SJCRH30 (cell line): ENCODE data around the gene ELSPBP1. TPM values are rescaled to one million over a fixed set of nuclear protein-coding genes. Genes with fewer than 3 reads are reported as not detected.
"Not testable (repeated sequence)": the region's sequence is repeated elsewhere in the genome, so short reads cannot be mapped to it uniquely, and the experiment has no call there.

Source experiments
- DNase-seq, 2 experiments: peaks; one replicate each; pipeline ENCODE4 v3.0.0-alpha.2; 2015 to 2020
- H3K27ac ChIP-seq: fragments of 250-450 bp; sonication (Bioruptor Pico); 2 replicates; pipeline ENCODE4 v1.5.1; 2020; ENCODE audit warnings: mild to moderate bottlenecking, moderate library complexity
- H3K27me3 ChIP-seq: fragments of 250-450 bp; sonication (Bioruptor Pico); 2 replicates; pipeline ENCODE4 v1.5.1; 2020; ENCODE audit warnings: mild to moderate bottlenecking, moderate library complexity
- H3K36me3 ChIP-seq: fragments of 250-450 bp; sonication (Bioruptor Pico); 2 replicates; pipeline ENCODE4 v1.5.1; 2020; ENCODE audit warnings: mild to moderate bottlenecking, moderate library complexity
- H3K4me1 ChIP-seq: fragments of 250-450 bp; sonication (Bioruptor Pico); 2 replicates; pipeline ENCODE4 v1.5.1; 2020; ENCODE audit warnings: mild to moderate bottlenecking, moderate library complexity
- H3K4me3 ChIP-seq: fragments of 250-450 bp; sonication (Bioruptor Pico); 2 replicates; pipeline ENCODE4 v1.5.1; 2020; ENCODE audit warnings: mild to moderate bottlenecking, moderate library complexity
- H3K9me3 ChIP-seq: fragments of 250-450 bp; sonication (Bioruptor Pico); replicated peaks from 2 replicates; pipeline ENCODE4 v1.5.1; 2020; ENCODE audit warnings: mild to moderate bottlenecking, moderate library complexity
- total RNA-seq: library from RNA; depleted of rRNA; stranded (reverse); fragments of >200 nt; shearing (Covaris generic); gene quantifications from 2 replicates; pipeline ENCODE4 v1.2.3, GENCODE V29; 2014; rRNA removed

ELSPBP1 gene
- not detected in 2 replicates for total RNA-seq

DNA sequence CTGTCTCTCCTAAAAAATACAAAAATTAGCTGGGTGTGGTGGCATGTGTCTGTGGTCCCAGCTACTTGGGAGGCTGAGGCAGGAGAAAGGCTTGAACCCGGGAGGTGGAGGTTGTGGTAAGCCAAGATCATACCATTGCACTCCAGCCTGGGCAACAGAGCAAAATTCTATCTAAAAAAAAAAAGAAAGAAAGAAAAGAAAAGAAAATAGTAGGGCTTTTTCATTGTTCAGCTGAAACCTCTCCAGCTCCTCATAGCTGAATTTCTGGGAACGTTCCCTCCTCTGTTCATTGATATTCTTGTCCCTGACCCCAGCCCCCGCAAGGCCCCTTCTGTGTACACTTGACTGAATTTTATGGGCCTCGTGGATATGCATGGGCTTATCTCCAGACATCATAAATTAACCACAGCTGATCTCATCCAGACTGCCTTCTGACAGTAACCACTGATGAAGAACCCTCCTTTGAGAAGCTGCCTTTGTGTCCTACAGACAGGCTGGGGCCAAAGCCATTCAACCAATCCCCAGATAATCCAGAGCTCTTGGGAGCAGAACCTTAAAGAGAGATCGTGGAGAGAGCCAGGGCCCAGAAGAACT is at the start of gene ELSPBP1:
TSS of gene ELSPBP1 (plus strand) at position 424 of the 594 bp plus-strand sequence. CDS start 14,036 bp downstream, outside the sequence.
- Histone ChIP-seq H3K4me3 (no peak within 1 kb of the TSS), H3K36me3 (no peaks in the 10 kb centered on the region), H3K4me1 (no peaks in the 10 kb centered on the region), H3K27ac (no peak within 1 kb of the TSS), H3K9me3 (no peaks in the 10 kb centered on the region), H3K27me3 (no peaks in the 10 kb centered on the region)
- DNase-seq, result no peak

- not testable (repeated sequence) for H3K27ac ChIP-seq, H3K27me3 ChIP-seq, H3K4me3 ChIP-seq, H3K9me3 ChIP-seq, H3K36me3 ChIP-seq, H3K4me1 ChIP-seq
- DNase-seq, result peak in 1 of 2 experiments; percentile 12
Observed at GRCh38 chr19:47949852-47950521, 44.4 kb upstream of the ELSPBP1 start.

- H3K9me3 ChIP-seq, H3K4me1 ChIP-seq, DNase-seq, H3K36me3 ChIP-seq, H3K27ac ChIP-seq, H3K27me3 ChIP-seq, H3K4me3 ChIP-seq: not testable (repeated sequence)
Observed at GRCh38 chr19:47952132-47952531, 42.3 kb upstream of the ELSPBP1 start.

DNA sequence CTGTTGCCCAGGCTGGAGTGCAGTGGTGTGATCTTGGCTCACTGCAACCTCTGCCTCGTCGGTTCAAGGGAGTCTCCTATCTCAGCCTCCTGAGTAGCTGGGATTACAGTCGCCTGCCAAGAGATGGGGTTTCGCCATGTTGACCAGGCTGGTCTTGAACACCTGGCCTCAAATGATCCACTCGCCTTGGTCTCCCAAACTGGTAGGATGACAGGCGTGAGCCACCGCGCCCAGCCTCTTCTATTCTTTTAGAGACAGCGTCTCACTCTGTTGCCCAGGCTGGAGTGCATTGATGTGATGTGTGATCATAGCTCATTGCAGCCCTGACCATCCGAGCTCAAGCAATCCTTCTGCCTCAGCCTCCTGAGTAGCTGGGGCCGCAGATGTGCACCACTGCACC is 38.5 kb upstream of the ELSPBP1 start:
- H3K27me3 ChIP-seq, H3K27ac ChIP-seq, H3K9me3 ChIP-seq, H3K4me1 ChIP-seq, H3K4me3 ChIP-seq, H3K36me3 ChIP-seq: not testable (repeated sequence)
- peak in 1 of 2 experiments; percentile 17 for DNase-seq

GRCh38 chr19:47973529-47973928 is 20.9 kb upstream of the ELSPBP1 start:
- no peak for DNase-seq
- H3K27me3 ChIP-seq, result no peaks in the 10 kb centered on the region
- H3K4me3 ChIP-seq, result no peak overlapping the region
- no peaks in the 10 kb centered on the region for H3K9me3 ChIP-seq
- no peak overlapping the region for H3K27ac ChIP-seq
- no peaks in the 10 kb centered on the region for H3K4me1 ChIP-seq
- no peaks in the 10 kb centered on the region for H3K36me3 ChIP-seq

DNA sequence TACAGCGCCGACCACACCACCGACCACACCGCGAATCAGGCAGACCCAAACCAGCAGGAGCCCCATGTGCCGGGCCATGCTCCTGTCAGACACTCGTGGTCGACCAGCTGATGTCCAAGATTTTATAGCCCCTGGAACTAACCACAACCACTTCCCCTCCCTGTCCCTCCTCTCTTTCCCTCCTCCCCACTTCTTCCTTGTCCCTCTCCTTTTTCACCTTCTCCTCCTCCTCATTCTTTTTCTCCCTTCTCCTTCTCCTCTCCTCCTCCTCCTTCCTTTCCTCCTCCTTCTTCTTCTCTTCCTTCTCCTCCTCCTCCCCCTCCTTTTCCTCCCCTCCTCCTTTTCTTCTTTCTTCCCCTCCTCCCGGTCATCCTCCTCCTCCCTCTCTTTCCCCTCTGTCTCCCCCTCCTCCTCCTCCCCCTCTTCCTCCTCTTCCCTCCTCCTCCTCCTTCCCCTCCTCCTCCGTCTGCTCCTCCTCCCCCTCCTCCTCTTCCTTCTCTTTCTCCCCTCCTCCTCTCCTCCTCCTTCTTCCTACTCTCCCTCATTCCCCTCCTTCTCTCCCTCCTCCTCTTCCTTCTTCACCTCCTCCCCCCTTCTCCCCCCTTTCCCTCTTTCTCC is 3.1 kb upstream of the ELSPBP1 start:
- H3K27ac ChIP-seq, result no peak overlapping the region
- no peak overlapping the region for H3K4me3 ChIP-seq
- H3K27me3 ChIP-seq, result no peaks in the 10 kb centered on the region
- no peak for DNase-seq
- no peaks in the 10 kb centered on the region for H3K4me1 ChIP-seq
- H3K36me3 ChIP-seq, result no peaks in the 10 kb centered on the region
- H3K9me3 ChIP-seq, result no peaks in the 10 kb centered on the region

GRCh38 chr19:47992070-47992469 is 2.4 kb upstream of the ELSPBP1 start, which contains the start of gene BSPH1:
BSPH1 (minus strand) TSS chr19:47992170; CDS start chr19:47992081, 89 bp downstream.
- Histone ChIP-seq H3K36me3 (no peaks in the 10 kb centered on the region), H3K27ac (no peak within 1 kb of the TSS), H3K4me3 (no peak within 1 kb of the TSS), H3K9me3 (no peaks in the 10 kb centered on the region), H3K27me3 (no peaks in the 10 kb centered on the region), H3K4me1 (no peaks in the 10 kb centered on the region)
- DNase-seq, result no peak

DNA sequence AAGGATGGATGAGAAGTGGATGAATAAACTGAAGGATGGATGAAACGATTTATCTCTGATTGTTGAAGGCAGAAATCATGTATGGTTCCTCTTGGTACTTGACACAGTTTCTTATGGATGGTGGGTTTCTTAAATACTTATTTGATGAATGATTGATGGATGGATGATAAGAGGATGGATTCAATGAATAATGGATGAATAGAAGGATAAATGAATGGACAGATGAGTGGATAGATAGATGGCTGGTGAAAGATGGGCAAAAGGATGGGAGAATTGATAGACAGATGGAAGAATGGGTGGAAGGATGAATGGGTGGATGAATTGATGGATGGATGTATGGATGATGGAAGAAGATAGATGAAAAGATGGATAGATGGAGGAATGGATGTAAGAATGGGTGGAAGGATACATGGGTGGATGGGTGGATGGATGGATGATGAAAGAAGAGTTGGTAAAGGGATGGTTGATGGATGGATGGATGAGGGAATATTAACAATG is 1.8 kb downstream of the ELSPBP1 start:
- no peaks in the 10 kb centered on the region for H3K9me3 ChIP-seq
- H3K4me1 ChIP-seq, result no peaks in the 10 kb centered on the region
- no peak overlapping the region for H3K27ac ChIP-seq
- no peaks in the 10 kb centered on the region for H3K27me3 ChIP-seq
- DNase-seq, result no peak
- no peak overlapping the region for H3K4me3 ChIP-seq
- H3K36me3 ChIP-seq, result no peaks in the 10 kb centered on the region

GRCh38 chr19:47998800-47999199 is 4.4 kb downstream of the ELSPBP1 start:
- DNase-seq, result no peak
- H3K36me3 ChIP-seq, result no peaks in the 10 kb centered on the region
- H3K27me3 ChIP-seq, result no peaks in the 10 kb centered on the region
- no peaks in the 10 kb centered on the region for H3K9me3 ChIP-seq
- no peak overlapping the region for H3K4me3 ChIP-seq
- no peaks in the 10 kb centered on the region for H3K4me1 ChIP-seq
- no peak overlapping the region for H3K27ac ChIP-seq

- H3K27ac ChIP-seq, result no peak overlapping the region
- H3K4me3 ChIP-seq, result no peak overlapping the region
- H3K27me3 ChIP-seq, result no peaks in the 10 kb centered on the region
- no peaks in the 10 kb centered on the region for H3K36me3 ChIP-seq
- no peak for DNase-seq
- H3K4me1 ChIP-seq, result no peaks in the 10 kb centered on the region
- no peaks in the 10 kb centered on the region for H3K9me3 ChIP-seq
Observed at GRCh38 chr19:48000846-48001245, 6.4 kb downstream of the ELSPBP1 start.

DNA sequence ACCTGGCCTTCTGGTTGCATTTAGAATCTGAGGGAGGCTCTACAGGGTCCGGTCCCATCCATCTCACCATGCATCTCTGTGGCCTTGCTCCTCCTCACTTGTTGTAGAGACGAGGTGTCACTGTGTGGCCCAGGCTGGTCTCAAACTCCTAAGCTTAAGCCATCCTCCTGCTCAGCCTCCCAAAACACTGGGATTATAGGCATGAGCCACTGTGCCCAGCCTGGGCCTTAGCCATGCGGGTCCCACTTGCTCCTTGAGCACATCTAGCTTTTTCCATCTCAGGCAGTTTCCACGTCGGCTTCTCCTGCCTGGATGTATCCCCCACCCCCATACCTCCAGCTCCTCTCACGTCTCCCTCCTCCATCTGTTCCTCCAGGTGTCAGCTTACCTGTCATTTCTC is 9.8 kb downstream of the ELSPBP1 start:
- Histone ChIP-seq H3K4me3 (no peak overlapping the region), H3K9me3 (no peaks in the 10 kb centered on the region), H3K27ac (no peak overlapping the region), H3K4me1 (no peaks in the 10 kb centered on the region), H3K36me3 (no peaks in the 10 kb centered on the region), H3K27me3 (no peaks in the 10 kb centered on the region)
- no peak for DNase-seq

- Histone ChIP-seq H3K27me3 (no peaks in the 10 kb centered on the region), H3K9me3 (no peaks in the 10 kb centered on the region; the same call in 1 of the 2 replicates), H3K4me1 (no peaks in the 10 kb centered on the region), H3K27ac (no peak overlapping the region), H3K4me3 (no peak overlapping the region), H3K36me3 (no peaks in the 10 kb centered on the region)
- peak; percentile 7 to 31 for DNase-seq
Observed at GRCh38 chr19:48006762-48007161, 12.3 kb downstream of the ELSPBP1 start.

GRCh38 chr19:48010932-48011758 is 16.7 kb downstream of the ELSPBP1 start:
- no peaks in the 10 kb centered on the region; the same call in 1 of the 2 replicates for H3K9me3 ChIP-seq
- H3K27ac ChIP-seq, result no peak overlapping the region
- no peak overlapping the region for H3K4me3 ChIP-seq
- no peaks in the 10 kb centered on the region for H3K27me3 ChIP-seq
- no peak for DNase-seq
- H3K36me3 ChIP-seq, result no peaks in the 10 kb centered on the region
- H3K4me1 ChIP-seq, result no peaks in the 10 kb centered on the region

GRCh38 chr19:48020686-48021085 is 26.3 kb downstream of the ELSPBP1 start:
- H3K27me3 ChIP-seq, result no peaks in the 10 kb centered on the region
- no peaks in the 10 kb centered on the region for H3K9me3 ChIP-seq
- H3K4me1 ChIP-seq, result no peaks in the 10 kb centered on the region
- no peak overlapping the region for H3K27ac ChIP-seq
- DNase-seq, result no peak
- no peaks in the 10 kb centered on the region for H3K36me3 ChIP-seq
- no peak overlapping the region for H3K4me3 ChIP-seq

- H3K27me3 ChIP-seq, result no peaks in the 10 kb centered on the region
- no peaks in the 10 kb centered on the region for H3K4me1 ChIP-seq
- H3K36me3 ChIP-seq, result no peaks in the 10 kb centered on the region
- DNase-seq, result no peak
- no peak overlapping the region for H3K27ac ChIP-seq
- no peaks in the 10 kb centered on the region for H3K9me3 ChIP-seq
- no peak overlapping the region for H3K4me3 ChIP-seq
Observed at GRCh38 chr19:48023011-48023410, 28.6 kb downstream of the ELSPBP1 start.
